Right renal cortex interstitium (tissue), 3 donors: ENCODE data around the gene GDAP1L1. TPM values are rescaled to one million over a fixed set of nuclear protein-coding genes. Genes with fewer than 3 reads are reported as not detected.

Source experiments
- DNase-seq, 3 donors: peaks; one replicate each; pipeline ENCODE4 v3.0.0-alpha.2; 2013; ENCODE audit warnings: low read depth in 3 of 3, low spot score in 2 of 3
- polyA plus RNA-seq, 3 donors: library from polyadenylated mRNA; unstranded; fragments of 120-200 nt; gene quantifications; one replicate each; pipeline ENCODE4 v1.2.1, GENCODE V29; 2013; ENCODE audit not compliant: insufficient read length in 3 of 3

GDAP1L1 gene
- polyA plus RNA-seq, 3 donors, result 0.11 to 0.46 (median 0.21) TPM

GRCh38 chr20:44251284-44251683 lies 4.2 kb downstream of the GDAP1L1 start:
- DNase-seq, result no peak

- no peak for DNase-seq
Observed at GRCh38 chr20:44253528-44253927, 6.4 kb downstream of the GDAP1L1 start.

GRCh38 chr20:44254073-44254472 lies 7.0 kb downstream of the GDAP1L1 start:
- DNase-seq, result no peak

- no peak for DNase-seq
Observed at GRCh38 chr20:44255942-44256341, 8.8 kb downstream of the GDAP1L1 start.

- DNase-seq, result no peak
Observed at GRCh38 chr20:44256961-44257360, 9.9 kb downstream of the GDAP1L1 start.

GRCh38 chr20:44258226-44258890 lies 11.2 kb downstream of the GDAP1L1 start:
- DNase-seq, result no peak

- DNase-seq, result no peak
Observed at GRCh38 chr20:44264287-44264686, 17.2 kb downstream of the GDAP1L1 start.

- DNase-seq, result no peak
Observed at GRCh38 chr20:44268802-44269201, 21.7 kb downstream of the GDAP1L1 start.

- no peak for DNase-seq
Observed at GRCh38 chr20:44271915-44272663, 25.0 kb downstream of the GDAP1L1 start.

GRCh38 chr20:44273231-44274215 lies 26.4 kb downstream of the GDAP1L1 start:
- DNase-seq, result no peak

GRCh38 chr20:44274303-44275017 lies 27.4 kb downstream of the GDAP1L1 start:
- DNase-seq, result no peak

GRCh38 chr20:44279228-44279627 lies 32.1 kb downstream of the GDAP1L1 start:
- no peak for DNase-seq

GRCh38 chr20:44280387-44280786 lies 33.3 kb downstream of the GDAP1L1 start:
- DNase-seq, result no peak

GRCh38 chr20:44282192-44282591 lies 35.1 kb downstream of the GDAP1L1 start:
- no peak for DNase-seq

- DNase-seq, result no peak
Observed at GRCh38 chr20:44284032-44284431, 36.9 kb downstream of the GDAP1L1 start.

- no peak for DNase-seq
Observed at GRCh38 chr20:44287272-44288097, 40.4 kb downstream of the GDAP1L1 start.

GRCh38 chr20:44288252-44288651 lies 41.1 kb downstream of the GDAP1L1 start:
- no peak for DNase-seq

- no peak for DNase-seq
Observed at GRCh38 chr20:44291754-44292153, 44.6 kb downstream of the GDAP1L1 start.

- DNase-seq, result no peak
Observed at GRCh38 chr20:44296011-44296410, 48.9 kb downstream of the GDAP1L1 start.

GRCh38 chr20:44297721-44298120 lies 50.6 kb downstream of the GDAP1L1 start:
- no peak for DNase-seq
